Measurements from ENCODE around the gene GPR37L1.
A peak's percentile ranks its signal among the peaks of the same experiment; 100 is the strongest.

Gene GPR37L1

GRCh38 chr1:202112859-202113689 lies 9.6 kb upstream of the GPR37L1 start:
- peaks cover 13% of the 10 kb centered on the region for H3K27me3 ChIP-seq (ENCODE audit: control insufficient read depth, insufficient read depth, low read length)
- peaks cover 10% of the 10 kb centered on the region for H3K4me1 ChIP-seq (ENCODE audit: control insufficient read depth, insufficient read depth, low read length)
- H3K4me2 ChIP-seq (ENCODE audit: low read length): peak overlapping the region; percentile 34
- H3K9me3 ChIP-seq (replicated peaks; ENCODE audit: low read length): no peaks in the 10 kb centered on the region
- no peak overlapping the region for H3K4me3 ChIP-seq (ENCODE audit: low read length)
- no peaks in the 10 kb centered on the region for H3K36me3 ChIP-seq (ENCODE audit: insufficient read depth, low read length)
- H3K9ac ChIP-seq (ENCODE audit: low read depth, low read length): no peak overlapping the region

GRCh38 chr1:202113690-202114300 lies 8.9 kb upstream of the GPR37L1 start:
- H3K36me3 ChIP-seq (ENCODE audit: insufficient read depth, low read length): no peaks in the 10 kb centered on the region
- no peak overlapping the region for H3K4me3 ChIP-seq (ENCODE audit: low read length)
- peaks cover 9% of the 10 kb centered on the region for H3K27me3 ChIP-seq (ENCODE audit: control insufficient read depth, insufficient read depth, low read length)
- no peak overlapping the region for H3K9ac ChIP-seq (ENCODE audit: low read depth, low read length)
- no peaks in the 10 kb centered on the region for H3K9me3 ChIP-seq (replicated peaks; ENCODE audit: low read length)
- peaks cover 10% of the 10 kb centered on the region for H3K4me1 ChIP-seq (ENCODE audit: control insufficient read depth, insufficient read depth, low read length)
- no peak overlapping the region for H3K4me2 ChIP-seq (ENCODE audit: low read length)

- Histone ChIP-seq H3K9ac (ENCODE audit: low read depth, low read length) (no peak overlapping the region), H3K27me3 (ENCODE audit: control insufficient read depth, insufficient read depth, low read length) (peaks cover 9% of the 10 kb centered on the region), H3K36me3 (ENCODE audit: insufficient read depth, low read length) (no peaks in the 10 kb centered on the region), H3K4me3 (ENCODE audit: low read length) (no peak overlapping the region), H3K4me2 (ENCODE audit: low read length) (no peak overlapping the region), H3K9me3 (replicated peaks; ENCODE audit: low read length) (no peaks in the 10 kb centered on the region), H3K4me1 (ENCODE audit: control insufficient read depth, insufficient read depth, low read length) (peaks cover 10% of the 10 kb centered on the region)
Observed at GRCh38 chr1:202116287-202116686, 6.4 kb upstream of the GPR37L1 start.

GRCh38 chr1:202117898-202118371 lies 4.8 kb upstream of the GPR37L1 start:
- Histone ChIP-seq H3K4me2 (ENCODE audit: low read length) (no peak overlapping the region), H3K9ac (ENCODE audit: low read depth, low read length) (no peak overlapping the region), H3K9me3 (replicated peaks; ENCODE audit: low read length) (no peaks in the 10 kb centered on the region), H3K36me3 (ENCODE audit: insufficient read depth, low read length) (no peaks in the 10 kb centered on the region), H3K4me1 (ENCODE audit: control insufficient read depth, insufficient read depth, low read length) (peaks cover 5% of the 10 kb centered on the region), H3K27me3 (ENCODE audit: control insufficient read depth, insufficient read depth, low read length) (peaks cover 13% of the 10 kb centered on the region), H3K4me3 (ENCODE audit: low read length) (no peak overlapping the region)

GRCh38 chr1:202121006-202121405 lies 1.7 kb upstream of the GPR37L1 start:
- Histone ChIP-seq H3K36me3 (ENCODE audit: insufficient read depth, low read length) (no peaks in the 10 kb centered on the region), H3K9ac (ENCODE audit: low read depth, low read length) (no peak overlapping the region), H3K4me3 (ENCODE audit: low read length) (no peak overlapping the region), H3K9me3 (replicated peaks; ENCODE audit: low read length) (no peaks in the 10 kb centered on the region), H3K27me3 (ENCODE audit: control insufficient read depth, insufficient read depth, low read length) (peaks cover 26% of the 10 kb centered on the region), H3K4me1 (ENCODE audit: control insufficient read depth, insufficient read depth, low read length) (no peaks in the 10 kb centered on the region), H3K4me2 (ENCODE audit: low read length) (no peak overlapping the region)

GRCh38 chr1:202123336-202123813 lies 658 bp downstream of the GPR37L1 start:
- H3K4me3 ChIP-seq (ENCODE audit: low read length): no peak overlapping the region
- no peaks in the 10 kb centered on the region for H3K36me3 ChIP-seq (ENCODE audit: insufficient read depth, low read length)
- no peak overlapping the region for H3K4me2 ChIP-seq (ENCODE audit: low read length)
- no peaks in the 10 kb centered on the region for H3K4me1 ChIP-seq (ENCODE audit: control insufficient read depth, insufficient read depth, low read length)
- H3K9ac ChIP-seq (ENCODE audit: low read depth, low read length): no peak overlapping the region
- no peaks in the 10 kb centered on the region for H3K9me3 ChIP-seq (replicated peaks; ENCODE audit: low read length)
- H3K27me3 ChIP-seq (ENCODE audit: control insufficient read depth, insufficient read depth, low read length): peaks cover 26% of the 10 kb centered on the region

- no peak overlapping the region for H3K9ac ChIP-seq (ENCODE audit: low read depth, low read length)
- peaks cover 26% of the 10 kb centered on the region for H3K27me3 ChIP-seq (ENCODE audit: control insufficient read depth, insufficient read depth, low read length)
- H3K4me2 ChIP-seq (ENCODE audit: low read length): no peak overlapping the region
- no peaks in the 10 kb centered on the region for H3K4me1 ChIP-seq (ENCODE audit: control insufficient read depth, insufficient read depth, low read length)
- no peaks in the 10 kb centered on the region for H3K36me3 ChIP-seq (ENCODE audit: insufficient read depth, low read length)
- H3K9me3 ChIP-seq (replicated peaks; ENCODE audit: low read length): no peaks in the 10 kb centered on the region
- no peak overlapping the region for H3K4me3 ChIP-seq (ENCODE audit: low read length)
Observed at GRCh38 chr1:202124142-202124541, 1.4 kb downstream of the GPR37L1 start.

GRCh38 chr1:202125611-202126010 lies 2.9 kb downstream of the GPR37L1 start:
- Histone ChIP-seq H3K9me3 (replicated peaks; ENCODE audit: low read length) (no peaks in the 10 kb centered on the region), H3K4me1 (ENCODE audit: control insufficient read depth, insufficient read depth, low read length) (peaks cover 7% of the 10 kb centered on the region), H3K36me3 (ENCODE audit: insufficient read depth, low read length) (no peaks in the 10 kb centered on the region), H3K4me2 (ENCODE audit: low read length) (no peak overlapping the region), H3K4me3 (ENCODE audit: low read length) (no peak overlapping the region), H3K27me3 (ENCODE audit: control insufficient read depth, insufficient read depth, low read length) (peaks cover 26% of the 10 kb centered on the region), H3K9ac (ENCODE audit: low read depth, low read length) (no peak overlapping the region)

GRCh38 chr1:202126426-202126825 lies 3.7 kb downstream of the GPR37L1 start:
- no peak overlapping the region for H3K4me2 ChIP-seq (ENCODE audit: low read length)
- no peaks in the 10 kb centered on the region for H3K9me3 ChIP-seq (replicated peaks; ENCODE audit: low read length)
- no peaks in the 10 kb centered on the region for H3K36me3 ChIP-seq (ENCODE audit: insufficient read depth, low read length)
- H3K9ac ChIP-seq (ENCODE audit: low read depth, low read length): no peak overlapping the region
- H3K4me3 ChIP-seq (ENCODE audit: low read length): no peak overlapping the region
- peaks cover 11% of the 10 kb centered on the region for H3K4me1 ChIP-seq (ENCODE audit: control insufficient read depth, insufficient read depth, low read length)
- H3K27me3 ChIP-seq (ENCODE audit: control insufficient read depth, insufficient read depth, low read length): peaks cover 26% of the 10 kb centered on the region

GRCh38 chr1:202127061-202127460 lies 4.3 kb downstream of the GPR37L1 start:
- H3K4me3 ChIP-seq (ENCODE audit: low read length): no peak overlapping the region
- H3K36me3 ChIP-seq (ENCODE audit: insufficient read depth, low read length): peaks cover 4% of the 10 kb centered on the region
- H3K9ac ChIP-seq (ENCODE audit: low read depth, low read length): no peak overlapping the region
- H3K9me3 ChIP-seq (replicated peaks; ENCODE audit: low read length): no peaks in the 10 kb centered on the region
- no peak overlapping the region for H3K4me2 ChIP-seq (ENCODE audit: low read length)
- peaks cover 11% of the 10 kb centered on the region for H3K4me1 ChIP-seq (ENCODE audit: control insufficient read depth, insufficient read depth, low read length)
- H3K27me3 ChIP-seq (ENCODE audit: control insufficient read depth, insufficient read depth, low read length): peaks cover 23% of the 10 kb centered on the region

- H3K9ac ChIP-seq (ENCODE audit: low read depth, low read length): no peak overlapping the region
- peaks cover 23% of the 10 kb centered on the region for H3K27me3 ChIP-seq (ENCODE audit: control insufficient read depth, insufficient read depth, low read length)
- no peaks in the 10 kb centered on the region for H3K9me3 ChIP-seq (replicated peaks; ENCODE audit: low read length)
- H3K4me3 ChIP-seq (ENCODE audit: low read length): no peak overlapping the region
- no peak overlapping the region for H3K4me2 ChIP-seq (ENCODE audit: low read length)
- H3K36me3 ChIP-seq (ENCODE audit: insufficient read depth, low read length): peaks cover 13% of the 10 kb centered on the region
- peaks cover 11% of the 10 kb centered on the region for H3K4me1 ChIP-seq (ENCODE audit: control insufficient read depth, insufficient read depth, low read length)
Observed at GRCh38 chr1:202127836-202128622, 5.3 kb downstream of the GPR37L1 start.

Data from skeletal muscle satellite cell (primary cell).